K562 (cell line): ENCODE data around the gene ISG20L2. TPM values are rescaled to one million over a fixed set of nuclear protein-coding genes. Genes with fewer than 3 reads are reported as not detected.

Experiments used
- ARID1B ChIP-seq: fragments of 450-650 bp; IDR thresholded peaks from 2 replicates; pipeline ENCODE4 v1.6.1; 2016; ENCODE audit warnings: antibody characterized with exemption, mild to moderate bottlenecking, inconsistent platforms
- ATF7 ChIP-seq: fragments of 450-650 bp; IDR thresholded peaks from 2 replicates; pipeline ENCODE4 v1.7.1; 2014; ENCODE audit warnings: mild to moderate bottlenecking, moderate library complexity
- CAMTA2 ChIP-seq: fragments of 250-450 bp; sonication (Bioruptor Pico); conservative IDR thresholded peaks from 2 replicates; pipeline ENCODE4 v1.5.1; 2022
- CREB3 ChIP-seq: fragments of 450-650 bp; conservative IDR thresholded peaks from 2 replicates; pipeline ENCODE4 v1.6.1; 2016; ENCODE audit warnings: missing genetic modification characterization, low read depth, mild to moderate bottlenecking, missing compliant biosample characterization, moderate library complexity
- CREM ChIP-seq: IDR thresholded peaks from 2 replicates; pipeline ENCODE4 v1.6.1; 2014; ENCODE audit warnings: antibody characterized with exemption, low read depth
- E2F6 ChIP-seq, 2 experiments: IDR thresholded peaks; 2 replicates each; pipeline ENCODE4 v1.6.1; 2011; ENCODE audit warnings: borderline replicate concordance in 1 of 2, control low read depth in 1 of 2, low read depth in 1 of 2, low read length in 1 of 2, mild to moderate bottlenecking in 1 of 2, mixed read lengths in 1 of 2, moderate library complexity in 1 of 2; ENCODE audit not compliant: insufficient read depth in 1 of 2, insufficient read length in 1 of 2, poor library complexity in 1 of 2, severe bottlenecking in 1 of 2; ENCODE audit errors: extremely low read depth in 1 of 2
- GABPB1 ChIP-seq: sonication (generic); formaldehyde crosslinking; IDR thresholded peaks from 2 replicates; pipeline ENCODE4 v1.8.0; 2022; ENCODE audit warnings: mild to moderate bottlenecking, missing genetic modification reagents
- KDM1A ChIP-seq, 2 experiments: fragments of 450-650 bp; IDR thresholded peaks; 2 replicates each; pipeline ENCODE4 v1.6.1; 2016; ENCODE audit warnings: mild to moderate bottlenecking in 2 of 2
- KLF6 ChIP-seq: fragments of 250-450 bp; sonication (Bioruptor Pico); IDR thresholded peaks from 2 replicates; pipeline ENCODE4 v1.4.0; 2020; ENCODE audit warnings: mild to moderate bottlenecking, moderate library complexity, borderline replicate concordance
- LCOR ChIP-seq: sonication (generic); formaldehyde crosslinking; IDR thresholded peaks from 2 replicates; pipeline ENCODE4 v1.8.0; 2022; ENCODE audit warnings: mild to moderate bottlenecking, missing genetic modification reagents
- LEF1 ChIP-seq: fragments of 450-650 bp; IDR thresholded peaks from 2 replicates; pipeline ENCODE4 v1.6.1; 2016; ENCODE audit warnings: mild to moderate bottlenecking
- MAX ChIP-seq: sonication (generic); formaldehyde crosslinking; IDR thresholded peaks from 2 replicates; pipeline ENCODE4 v1.9.0; 2022; ENCODE audit warnings: mild to moderate bottlenecking, missing genetic modification reagents
- MCM2 ChIP-seq: fragments of 450-650 bp; IDR thresholded peaks from 2 replicates; pipeline ENCODE4 v1.6.1; 2017; ENCODE audit warnings: low read depth, mild to moderate bottlenecking
- POLR2B ChIP-seq: fragments of 450-650 bp; IDR thresholded peaks from 2 replicates; pipeline ENCODE4 v1.6.1; 2018; ENCODE audit warnings: low read depth; ENCODE audit not compliant: partially characterized antibody
- POLR2H ChIP-seq: IDR thresholded peaks from 2 replicates; pipeline ENCODE4 v1.6.1; 2016; ENCODE audit warnings: missing genetic modification characterization, low read depth, mild to moderate bottlenecking, control low read depth, missing compliant biosample characterization, moderate library complexity
- POU5F1 ChIP-seq: fragments of 150-350 bp; IDR thresholded peaks from 2 replicates; pipeline ENCODE4 v1.6.1; 2014; ENCODE audit warnings: borderline replicate concordance, low read length, low read depth, mild to moderate bottlenecking; ENCODE audit not compliant: partially characterized antibody
- RCOR1 ChIP-seq, 2 experiments: IDR thresholded peaks; 2 replicates each; pipeline ENCODE4 v1.6.1; 2012; ENCODE audit warnings: low read depth in 2 of 2, low read length in 2 of 2, borderline replicate concordance in 1 of 2, improper control_type of control experiment in 1 of 2
- SP2 ChIP-seq: IDR thresholded peaks from 2 replicates; pipeline ENCODE4 v1.6.1; 2011; ENCODE audit warnings: mild to moderate bottlenecking, low read depth, low read length, moderate library complexity; ENCODE audit not compliant: poor library complexity, severe bottlenecking; ENCODE audit errors: extremely low read depth
- TCFL5 ChIP-seq: fragments of 250-450 bp; sonication (Bioruptor Pico); conservative IDR thresholded peaks from 2 replicates; pipeline ENCODE4 v1.6.1; 2021; ENCODE audit warnings: mild to moderate bottlenecking, moderate library complexity, matching md5 sums
- TRIM24 ChIP-seq, 2 experiments: fragments of 450-650 bp; IDR thresholded peaks; 2 replicates each; pipeline ENCODE4 v1.6.1; 2016
- ZFX ChIP-seq: sonication (generic); formaldehyde crosslinking; IDR thresholded peaks from 2 replicates; pipeline ENCODE4 v1.8.0; 2022; ENCODE audit warnings: mild to moderate bottlenecking, missing genetic modification reagents, moderate library complexity
- ZNF174 ChIP-seq: fragments of 250-450 bp; sonication (Bioruptor Pico); IDR thresholded peaks from 2 replicates; pipeline ENCODE4 v1.4.0; 2020; ENCODE audit warnings: mild to moderate bottlenecking
- ZNF277 ChIP-seq: fragments of 250-450 bp; sonication (Bioruptor Pico); IDR thresholded peaks from 2 replicates; pipeline ENCODE4 v1.8.0; 2022; ENCODE audit warnings: inconsistent platforms, mild to moderate bottlenecking, moderate library complexity, borderline replicate concordance
- ZNF766 ChIP-seq: fragments of 200-800 bp; sonication (Bioruptor generic); conservative IDR thresholded peaks from 2 replicates; pipeline ENCODE4 v1.6.1; 2016; ENCODE audit warnings: missing genetic modification characterization, missing compliant biosample characterization
- polyA plus RNA-seq, 8 experiments: library from polyadenylated mRNA; depleted of rRNA in 4 of 8; stranded (reverse) in 5 of 8; unstranded in 3 of 8; fragments of >200 nt; fragmentation: Nextera tagmentation in 2 of 8; fragmentation: Illumina TruSeq in 1 of 8; extraction: Ambion mirVana in 2 of 8; extraction: Trizol in 1 of 8; gene quantifications; 2 replicates each; pipeline versions ENCODE4 v1.2.1 to v1.2.3, GENCODE V29; 2011 to 2014; ENCODE audit warnings: inconsistent platforms in 1 of 8, missing spikeins in 1 of 8
- total RNA-seq, 7 experiments: library from RNA; depleted of rRNA in 6 of 7; stranded (reverse); fragments of >200 nt in 6 of 7; fragmentation: Illumina TruSeq in 2 of 7; extraction: Trizol in 2 of 7; gene quantifications; 2 replicates each; pipeline versions ENCODE4 v1.2.1 to v1.2.3, GENCODE V29; 2011 to 2021; ENCODE audit warnings: low replicate concordance in 1 of 7

The ISG20L2 gene
- total and polyA plus RNA-seq, 9 of the 15 experiments (the other 6 are each of a cell fraction or from before 2014, with no cell fraction given) = 21.3 to 130 (median 50.3) TPM

- TF ChIP-seq ATF7 (no peak), MCM2 (no peak), CREB3 (tag) (no peak), ZFX (CRISPR knock-in tag) (peak; percentile 37; the same call in 1 of the 2 replicates), LEF1 (0 out of 2 replicates have a peak, but pooled peaks have one; percentile 12), RCOR1 (IDR thresholded peaks at IDR 0.05; ENCODE audit: borderline replicate concordance in 1 of 2, low read depth in 2 of 2, low read length in 2 of 2) (peak in 1 of 2 experiments; percentile 55; a peak in 1 of 4 replicates), ZNF174 (CRISPR knock-in tag) (no peak), SP2 (no peak), GABPB1 (CRISPR knock-in tag) (no peak), ZNF766 (CRISPR knock-in tag) (no peak), TRIM24 (IDR thresholded peaks at IDR 0.05) (no peak), E2F6 (IDR thresholded peaks at IDR 0.05; ENCODE audit: borderline replicate concordance in 1 of 2, extremely low read depth in 1 of 2, insufficient read depth in 1 of 2, insufficient read length in 1 of 2, low read depth in 1 of 2, low read length in 1 of 2, poor library complexity in 1 of 2, severe bottlenecking in 1 of 2) (peak in 1 of 2 experiments; percentile 59), POLR2B (no peak), CAMTA2 (no peak), KLF6 (CRISPR knock-in tag) (no peak), POLR2H (tag) (no peak), TCFL5 (CRISPR knock-in tag) (no peak), CREM (no peak), KDM1A (IDR thresholded peaks at IDR 0.05) (peak in 1 of 2 experiments; percentile 24; a peak in 2 of 4 replicates), ZNF277 (CRISPR knock-in tag) (no peak), ARID1B (no peak), POU5F1 (no peak), MAX (CRISPR knock-in tag) (0 out of 2 replicates have a peak, but pooled peaks have one; percentile 11), LCOR (CRISPR knock-in tag) (no peak)
These were observed 21.7 kb downstream of the ISG20L2 start (continued) for GRCh38 chr1:156706657-156707416.
